DMS53 treated with DMSO at 0.1 percent for 48 hours (cell line): ENCODE results near the gene TIMM21.
A peak's percentile ranks its signal among the peaks of the same experiment; 100 is the strongest.

ENCODE experiments used
- DNase-seq: peaks from one replicate; lab custom pipeline; 2025; ENCODE audit not compliant: unreplicated experiment; lab: John Stamatoyannopoulos, UW

The TIMM21 gene

DNA sequence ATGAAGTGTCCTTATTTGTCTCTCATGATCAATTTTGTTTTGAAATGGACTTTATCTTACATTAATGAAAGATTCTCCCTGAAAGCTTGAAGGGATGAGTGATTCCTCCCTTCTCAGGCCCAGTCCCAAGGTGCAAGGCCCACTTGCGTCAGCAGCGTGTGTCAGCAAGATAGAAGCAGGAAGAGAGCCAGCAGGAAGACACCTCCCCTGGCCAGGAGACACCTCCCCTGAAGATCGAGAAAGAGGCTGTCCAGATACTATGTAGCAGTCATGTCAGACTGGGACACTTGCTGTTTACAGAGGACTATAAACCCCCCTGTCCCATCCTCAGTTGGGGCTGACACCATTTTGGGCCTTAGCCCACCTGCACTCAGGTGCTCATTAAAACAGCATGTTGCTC is 38.3 kb downstream of the TIMM21 start:
- DNase-seq, result no peak

DNA sequence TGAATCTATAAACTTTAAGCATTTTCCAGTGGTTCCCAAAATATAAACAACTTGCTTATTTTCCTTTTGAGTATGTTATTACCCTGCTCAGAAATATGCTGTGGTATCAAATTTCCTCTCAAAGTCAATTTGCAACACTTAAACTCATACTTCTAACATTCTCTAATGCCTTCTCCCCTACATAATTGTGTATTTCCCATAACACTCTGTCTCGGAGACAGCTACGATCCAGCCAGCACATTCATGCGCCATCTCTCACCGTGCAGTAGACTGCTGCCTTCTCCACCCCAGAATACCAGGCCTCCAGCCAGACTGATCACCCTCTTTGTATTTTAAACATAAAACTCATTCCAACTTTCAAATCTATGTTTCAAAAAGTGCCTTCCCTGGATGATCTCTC is 41.8 kb downstream of the TIMM21 start:
- no peak for DNase-seq

DNA sequence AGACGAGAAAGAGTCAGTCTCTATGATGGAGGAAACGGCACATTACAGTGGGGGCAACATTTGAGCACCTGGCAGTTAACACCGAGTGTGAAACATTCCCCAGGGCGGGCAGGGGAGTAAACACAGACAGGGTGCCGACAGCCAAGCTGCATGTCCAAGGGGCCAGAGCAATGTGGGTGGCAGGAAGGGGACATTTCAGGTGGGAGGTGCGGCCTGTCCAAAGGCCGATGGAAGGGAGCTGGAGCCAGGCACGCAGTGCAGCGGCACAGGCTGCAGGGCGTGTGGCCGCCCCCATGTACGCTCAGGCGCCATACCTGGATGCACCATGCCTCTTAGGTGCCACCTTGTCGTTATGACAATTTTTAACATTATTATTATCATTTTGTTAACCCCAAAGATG is 43.3 kb downstream of the TIMM21 start:
- no peak for DNase-seq

DNA sequence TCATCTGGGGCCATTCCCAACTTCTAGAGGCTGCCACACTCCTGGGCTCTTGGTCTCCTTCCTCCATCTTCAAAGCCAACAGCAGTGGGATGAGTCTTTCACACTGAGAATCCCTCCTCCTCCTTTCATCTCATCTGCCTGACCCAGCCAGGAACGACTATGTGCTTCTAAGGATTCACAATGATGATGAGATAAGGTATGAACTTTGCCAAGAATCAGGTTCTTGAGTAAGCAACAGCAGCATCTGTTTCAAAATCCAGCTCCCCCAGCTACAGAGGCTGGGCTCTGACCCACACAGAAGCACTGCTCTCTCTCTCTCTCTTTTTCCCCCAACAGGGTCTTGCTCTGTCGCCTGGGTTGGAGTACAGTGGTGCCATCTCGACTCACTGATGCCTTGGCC is 46.4 kb downstream of the TIMM21 start:
- no peak for DNase-seq

DNA sequence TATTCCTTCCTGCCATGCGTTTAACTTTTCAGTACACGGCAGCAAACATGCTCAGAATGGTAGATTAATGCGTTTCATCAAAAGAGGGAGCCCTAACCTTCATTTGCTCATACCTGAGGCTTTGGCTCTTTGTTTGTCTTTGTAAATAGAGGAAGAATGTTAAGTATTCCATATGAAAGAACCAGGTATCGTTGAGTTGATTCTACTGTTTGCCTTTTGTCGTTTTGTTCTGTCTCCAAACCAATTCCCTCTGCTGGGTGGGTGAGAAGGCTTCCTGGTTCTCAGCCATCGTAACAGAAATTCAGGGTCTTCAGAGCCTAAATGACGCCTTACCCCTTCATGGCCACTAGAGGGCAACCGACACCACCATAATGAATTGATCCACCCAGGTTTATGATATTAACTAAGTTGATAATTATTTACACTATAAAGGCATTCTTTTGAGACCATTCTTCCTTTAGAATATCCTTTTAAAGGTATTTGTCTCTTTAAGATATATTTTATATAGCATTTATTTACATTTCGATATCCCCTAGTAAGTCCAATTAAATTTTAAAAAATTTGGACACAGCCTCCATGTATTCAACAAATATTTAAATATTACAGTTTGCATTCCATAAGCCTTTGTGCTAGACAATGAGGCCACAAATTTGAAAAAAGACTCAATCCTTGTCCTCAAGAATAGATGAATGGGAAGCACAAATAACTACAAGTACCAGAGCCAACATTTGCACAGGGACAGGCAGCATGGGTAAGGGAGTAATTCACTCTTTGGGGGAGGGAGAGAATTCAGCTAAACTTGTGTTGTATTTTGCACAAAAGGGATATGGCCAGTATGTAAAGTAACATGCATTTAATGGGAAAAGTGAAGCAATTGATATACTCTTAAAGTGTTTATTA is 48.1 kb downstream of the TIMM21 start:
- peak; percentile 90 for DNase-seq

DNA sequence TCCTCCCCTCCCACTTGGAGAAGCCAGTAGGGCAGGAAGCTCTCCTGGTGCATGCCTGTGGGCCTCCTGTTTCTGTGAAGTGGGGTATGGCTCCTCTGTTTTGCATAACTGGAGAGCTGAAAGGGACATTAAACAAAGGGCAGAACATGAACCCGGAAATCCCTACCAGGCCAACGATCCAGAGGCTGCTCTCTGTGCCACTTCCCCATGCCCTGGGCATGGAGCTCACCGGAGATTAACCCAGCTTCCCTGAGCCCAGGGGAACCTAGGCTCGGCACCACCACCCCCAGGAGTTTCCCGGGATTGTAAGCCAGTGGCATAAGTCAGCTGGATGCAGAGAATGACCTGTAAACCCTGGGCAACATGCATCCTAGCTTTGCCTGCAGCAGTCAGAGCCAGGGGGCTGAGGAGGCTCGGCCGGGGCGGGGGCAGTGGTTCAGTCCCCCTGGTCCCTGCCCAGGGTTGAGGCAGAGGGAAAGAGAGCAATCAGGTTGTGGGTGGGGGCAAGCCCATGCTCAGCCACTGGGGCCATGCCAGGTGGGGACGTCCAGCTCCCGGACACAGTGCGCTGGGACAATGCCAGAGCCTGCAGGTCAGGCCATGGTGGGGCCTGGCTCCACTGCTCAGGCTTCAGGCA is 49.5 kb downstream of the TIMM21 start:
- DNase-seq, result no peak

DNA sequence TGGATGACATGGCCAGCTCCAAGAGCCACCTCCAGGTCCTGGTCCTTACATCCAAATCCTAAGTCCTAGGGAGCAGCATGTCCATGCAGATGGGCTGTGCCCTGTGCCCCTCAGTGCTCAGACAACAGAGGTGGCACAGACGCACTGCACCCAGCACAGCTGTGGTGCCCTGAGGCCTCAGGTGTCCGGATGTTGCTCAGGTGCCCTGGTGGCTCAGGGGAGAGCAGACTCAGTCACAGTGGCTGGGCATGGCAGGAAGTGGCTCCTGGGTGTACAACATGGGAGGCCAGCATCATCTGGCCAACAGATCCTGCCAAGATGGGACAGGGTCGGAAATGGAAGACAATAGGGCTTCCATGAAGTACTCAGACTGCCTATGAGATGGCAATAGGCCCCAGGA is 50.1 kb downstream of the TIMM21 start:
- DNase-seq, result no peak

DNA sequence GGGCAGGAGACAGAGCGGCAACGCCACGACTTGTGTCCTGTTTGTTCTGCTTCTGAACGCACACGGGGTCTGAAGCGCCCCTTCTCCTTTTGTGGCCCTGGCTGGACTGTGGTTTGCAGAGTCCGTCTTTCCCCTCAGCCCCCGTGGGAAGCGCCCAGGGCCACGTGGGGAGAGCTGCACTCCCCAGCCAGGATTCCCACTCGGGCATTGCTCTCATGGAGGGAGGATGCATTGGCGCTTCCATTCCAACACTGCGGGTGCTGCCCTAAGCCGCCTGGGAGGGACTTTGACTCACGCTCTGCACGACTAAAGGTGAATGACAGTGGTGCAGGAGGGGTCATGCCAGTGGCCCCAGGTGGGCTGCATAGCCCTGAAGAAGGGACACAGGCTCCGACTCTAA is 52.5 kb downstream of the TIMM21 start:
- no peak for DNase-seq

DNA sequence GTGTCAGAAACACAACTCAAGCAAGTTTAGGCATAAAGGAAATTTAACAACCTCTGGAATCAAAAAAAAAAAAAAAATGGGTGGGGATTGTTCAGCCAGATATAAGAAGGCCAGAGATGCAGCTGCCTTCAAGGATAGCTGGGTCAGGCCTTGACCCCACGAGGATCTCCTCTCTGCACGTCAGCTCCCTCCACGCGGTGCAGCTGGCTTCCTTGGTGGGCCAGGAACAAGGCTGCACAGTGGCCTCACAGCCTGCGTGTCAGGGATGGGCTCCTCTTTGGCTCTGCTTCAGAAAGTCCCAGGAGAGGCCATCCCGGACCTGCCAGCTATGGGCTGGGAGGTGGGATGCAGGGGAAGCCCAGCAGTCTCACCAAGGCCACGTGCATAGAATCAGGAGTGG is 55.5 kb downstream of the TIMM21 start:
- DNase-seq, result no peak

DNA sequence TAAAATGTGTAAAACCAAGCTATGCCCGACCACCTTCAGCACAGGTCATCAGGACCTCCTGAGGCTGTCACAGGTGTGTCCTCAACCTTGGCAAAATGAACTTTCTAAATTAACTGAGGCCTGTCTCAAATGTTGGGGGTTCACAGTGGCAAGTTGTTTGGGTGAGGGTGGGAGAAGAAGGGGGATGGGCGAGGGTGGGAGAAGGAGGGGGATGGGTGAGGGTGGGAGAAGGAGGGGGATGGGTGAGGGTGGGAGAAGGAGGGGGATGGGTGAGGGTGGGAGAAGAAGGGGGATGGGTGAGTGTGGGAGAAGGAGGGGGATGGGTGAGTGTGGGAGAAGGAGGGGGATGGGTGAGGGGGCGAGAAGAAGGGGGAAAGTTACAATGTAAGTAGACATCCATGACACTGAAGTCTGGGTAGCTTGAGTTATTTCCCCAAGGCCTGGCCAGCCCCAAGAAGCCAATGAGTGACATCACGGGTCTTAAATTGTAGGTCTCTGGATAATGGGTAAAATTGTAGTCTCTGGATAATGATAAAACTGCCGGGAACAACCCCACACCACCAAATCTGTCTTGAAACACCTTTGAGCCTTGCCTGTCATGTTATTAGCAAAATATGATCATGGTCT is 56.3 kb downstream of the TIMM21 start:
- no peak for DNase-seq
